Lung (tissue), 12 donors: ENCODE results near the gene GIPR. TPM values are rescaled to one million over a fixed set of nuclear protein-coding genes. Genes with fewer than 3 reads are reported as not detected.

ENCODE experiments used
- ATAC-seq: fragments of 200-7000 bp; cut with Tn5 transposase; one replicate; pipeline ENCODE4 v1.9.1; 2020; ENCODE audit warnings: moderate number of reproducible peaks; ENCODE audit not compliant: insufficient read depth, low FRiP score
- DNase-seq, 3 donors: peaks; one replicate each; pipeline ENCODE4 v3.0.0-alpha.2; 2013 to 2017
- H3K27ac ChIP-seq, 2 donors: one replicate each; pipeline ENCODE4 v1.5.1; 2013; ENCODE audit warnings: mild to moderate bottlenecking in 2 of 2, moderate library complexity in 2 of 2, control low read depth in 1 of 2, inconsistent platforms in 1 of 2, low read depth in 1 of 2, low read length in 1 of 2
- H3K27me3 ChIP-seq, 3 donors: one replicate each; pipeline ENCODE4 v1.5.1; 2013; ENCODE audit warnings: low read length in 2 of 3; ENCODE audit not compliant: control insufficient read depth in 3 of 3, insufficient read depth in 3 of 3
- H3K36me3 ChIP-seq, 4 donors: one replicate each; pipeline ENCODE4 v1.5.1; 2013; ENCODE audit warnings: low read length in 4 of 4, mild to moderate bottlenecking in 1 of 4, moderate library complexity in 1 of 4; ENCODE audit not compliant: control insufficient read depth in 4 of 4, insufficient read depth in 4 of 4
- H3K4me1 ChIP-seq, 5 donors: one replicate each; pipeline ENCODE4 v1.5.1; 2013; ENCODE audit warnings: low read length in 5 of 5, mild to moderate bottlenecking in 2 of 5, moderate library complexity in 1 of 5; ENCODE audit not compliant: control insufficient read depth in 5 of 5, insufficient read depth in 5 of 5
- H3K4me3 ChIP-seq: one replicate; pipeline ENCODE4 v1.5.1; 2013; ENCODE audit warnings: mild to moderate bottlenecking, control low read depth, moderate library complexity
- H3K9ac ChIP-seq, 2 donors: one replicate each; pipeline ENCODE4 v1.5.1; 2013; ENCODE audit warnings: low read length in 2 of 2, control low read depth in 1 of 2; ENCODE audit not compliant: insufficient read depth in 1 of 2
- H3K9me3 ChIP-seq, 4 donors: one replicate each; pipeline ENCODE4 v1.5.1; 2013; ENCODE audit warnings: low read length in 3 of 4, mild to moderate bottlenecking in 1 of 4, moderate library complexity in 1 of 4; ENCODE audit not compliant: control insufficient read depth in 4 of 4, insufficient read depth in 3 of 4
- CTCF ChIP-seq: IDR thresholded peaks from 2 replicates; pipeline ENCODE4 v1.5.1; 2012; ENCODE audit warnings: mild to moderate bottlenecking; ENCODE audit errors: control extremely low read depth, extremely low read depth
- WGBS, 2 donors: extraction: QIAGEN DNeasy Blood & Tissue Kit; methylation state at CpG; one replicate each; pipeline ENCODE4 v1.1.7; 2013; 5-methylcytosine and 5-hydroxymethylcytosine counted together
- polyA plus RNA-seq, 2 donors: library from polyadenylated mRNA; stranded (reverse); fragments of 200-250 nt; gene quantifications; one replicate each; pipeline ENCODE4 v1.2.1, GENCODE V29; 2013
- total RNA-seq, 2 donors: library from RNA; depleted of rRNA in 1 of 2; stranded (reverse); fragments of >200 nt in 1 of 2; gene quantifications; one replicate each; pipeline ENCODE4 v1.2.1, GENCODE V29; 2014 to 2021
- donor health status: control.
- donor health status: control.
- donor health status: Bipolar disorder and iron deficiency.
- donor health status: healthy.
- donor health status: DM: yes; HTN: yes; CAD: no.

GIPR gene
- total and polyA plus RNA-seq, 4 donors: 2.2 to 14.9 (median 5.5) TPM

GRCh38 chr19:45668342-45668871, 386 bp downstream of the GIPR start:
- no peak for ATAC-seq
- Histone ChIP-seq H3K27me3 (peaks cover 3 to 33% (median 28%) of the 10 kb centered on the region in 3 donors), H3K4me1 (peaks cover 0 to 16% (median 3%) of the 10 kb centered on the region in 5 donors), H3K27ac (peak overlapping the region in 1 of 2 donors; percentile 51), H3K36me3 (no peaks in the 10 kb centered on the region), H3K9ac (no peak overlapping the region), H3K4me3 (no peak overlapping the region), H3K9me3 (no peaks in the 10 kb centered on the region)
- 2 to 4% methylated on average over 19 of the region's 19 CpGs for WGBS, 2 donors
- no peak for DNase-seq
- no peak for TF ChIP-seq CTCF

- Histone ChIP-seq H3K36me3 (no peaks in the 10 kb centered on the region), H3K27me3 (peaks cover 3 to 36% (median 28%) of the 10 kb centered on the region in 3 donors), H3K4me3 (no peak overlapping the region), H3K9ac (no peak overlapping the region), H3K4me1 (peaks cover 0 to 16% (median 3%) of the 10 kb centered on the region in 5 donors), H3K27ac (peak overlapping the region in 1 of 2 donors; percentile 23), H3K9me3 (no peaks in the 10 kb centered on the region)
- peak; percentile 76 for ATAC-seq
- 10 to 12% methylated on average over 37 to 42 of the region's 42 CpGs for WGBS, 2 donors
- DNase-seq: peak; percentile 39 to 80 (median 50)
- TF ChIP-seq CTCF: no peak
Observed at GRCh38 chr19:45670670-45671453, 2.8 kb downstream of the GIPR start.

GRCh38 chr19:45674946-45675345, 6.9 kb downstream of the GIPR start:
- H3K36me3 ChIP-seq: no peaks in the 10 kb centered on the region
- DNase-seq: no peak
- no peak overlapping the region for H3K9ac ChIP-seq
- peaks cover 3 to 27% (median 23%) of the 10 kb centered on the region in 3 donors for H3K27me3 ChIP-seq
- WGBS, 2 donors: 73 to 79% methylated on average over 7 of the region's 7 CpGs
- ATAC-seq: no peak
- H3K9me3 ChIP-seq: peaks cover 0 to 2% (median 0%) of the 10 kb centered on the region in 4 donors
- H3K27ac ChIP-seq: no peak overlapping the region
- peaks cover 0 to 12% (median 0%) of the 10 kb centered on the region in 5 donors for H3K4me1 ChIP-seq
- no peak for TF ChIP-seq CTCF
- H3K4me3 ChIP-seq: no peak overlapping the region
